NB4 (cell line): ENCODE data around the gene FAM90A1.
"Not testable (repeated sequence)": the region's sequence is repeated elsewhere in the genome, so short reads cannot be mapped to it uniquely, and the experiment has no call there.

ENCODE experiments used
- CTCF ChIP-seq: IDR thresholded peaks from one replicate; pipeline ENCODE4 v1.5.1; 2012; ENCODE audit warnings: low read depth, low read length
- POLR2A ChIP-seq: IDR thresholded peaks from 2 replicates; pipeline ENCODE4 v1.6.1; 2011; ENCODE audit warnings: mild to moderate bottlenecking; ENCODE audit not compliant: insufficient read length; ENCODE audit errors: extremely low read depth

GRCh38 chr12:8182923-8183322 lies 44.5 kb downstream of the FAM90A1 start:
- TF ChIP-seq POLR2A, CTCF: not testable (repeated sequence)
